Skeletal muscle tissue (tissue), 1 donor: ENCODE measurements around the gene KIF27. TPM values are rescaled to one million over a fixed set of nuclear protein-coding genes. Genes with fewer than 3 reads are reported as not detected.

ENCODE experiments used
- total RNA-seq: library from RNA; depleted of rRNA; stranded (reverse); fragments of >200 nt; gene quantifications from one replicate; pipeline ENCODE4 v1.2.3, GENCODE V29; 2014

The KIF27 gene
- total RNA-seq, 1 donor from 2014 or later: 6.3 TPM

Other genes with a start within 250 kb of the KIF27 start
- 92.4 TPM for gene UBQLN1, start 213.5 kb downstream of the KIF27 start, total RNA-seq
- gene GKAP1, start 103.7 kb downstream of the KIF27 start, total RNA-seq: 8.4 TPM
- gene HNRNPK, start 58.8 kb upstream of the KIF27 start, total RNA-seq: 446 TPM
- 3.1 TPM for gene RMI1, start 59.4 kb upstream of the KIF27 start, total RNA-seq